Heart left ventricle (tissue), 13 donors: ENCODE data around the gene IFITM2.

Experiments
- POLR2A ChIP-seq, 2 donors: fragments of 450-650 bp; IDR thresholded peaks; one replicate each; pipeline ENCODE4 v1.6.1; 2017; ENCODE audit warnings: antibody characterized with exemption in 2 of 2, mild to moderate bottlenecking in 2 of 2, moderate library complexity in 2 of 2
- TF ChIP-seq, protein P1 (sequence below), 12 donors: fragments of 200-600 bp; sonication (generic) in 4 of 12; IDR thresholded peaks; one replicate each; pipeline versions ENCODE4 v1.5.0 to v1.8.0; 2018 to 2022; ENCODE audit warnings: antibody characterized with exemption in 12 of 12, mild to moderate bottlenecking in 5 of 12
- donor health status: ischemic (EF 13 %, LVEDD 7.1; RV severe dilation, severe dysfunction).
- donor health status: DM: no; HTN: yes; CAD: no.
- donor health status: DM: no; HTN: no; CAD: no.
- donor health status: ischemic (EF 25% LVEDD 6.9; RV normal size, moderate dysfunction).
- donor health status: ischemic (EF 25% LVEDD 5.7; RV mildly dilated, moderate dysfunction).
- donor health status: ischemic (EF 35%, LVEDD 5.7; RV mildly dilated, moderate dysfunction).
- donor health status: nonischemic (EF 11% LVEDD 7.7; RV severe dilation, severe dysfunction).
- donor health status: DM: yes; HTN: yes; CAD: no.
- donor health status: PGD.
- donor health status: ischemic (EF 29% LVEDD 5.4; RV normal size, mild dysfunction).
- donor health status: nonischemic (EF 23%, LVEDD 6.1; RV moderate dilation, normal function).

DNA sequence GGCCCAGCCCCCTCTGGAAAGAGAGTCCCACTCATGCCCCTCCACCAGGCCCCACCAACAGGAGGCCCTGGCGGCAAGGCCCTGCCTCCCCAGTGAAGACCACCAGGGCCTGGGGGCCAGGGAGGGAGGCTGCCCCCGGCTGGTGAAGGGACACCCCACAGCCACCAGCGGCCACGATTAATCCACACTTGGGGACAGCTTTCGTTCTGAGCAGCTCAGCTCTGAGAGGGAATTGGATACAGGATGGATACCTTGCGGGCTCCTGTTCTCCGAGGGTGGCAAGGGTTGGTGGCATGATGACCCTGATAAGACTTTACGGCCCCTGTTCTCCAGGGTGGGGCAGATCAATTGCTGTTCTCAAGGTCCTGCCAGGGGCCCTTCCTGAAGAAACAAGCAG is 36.3 kb upstream of the IFITM2 start:
- TF ChIP-seq, protein P1, sequence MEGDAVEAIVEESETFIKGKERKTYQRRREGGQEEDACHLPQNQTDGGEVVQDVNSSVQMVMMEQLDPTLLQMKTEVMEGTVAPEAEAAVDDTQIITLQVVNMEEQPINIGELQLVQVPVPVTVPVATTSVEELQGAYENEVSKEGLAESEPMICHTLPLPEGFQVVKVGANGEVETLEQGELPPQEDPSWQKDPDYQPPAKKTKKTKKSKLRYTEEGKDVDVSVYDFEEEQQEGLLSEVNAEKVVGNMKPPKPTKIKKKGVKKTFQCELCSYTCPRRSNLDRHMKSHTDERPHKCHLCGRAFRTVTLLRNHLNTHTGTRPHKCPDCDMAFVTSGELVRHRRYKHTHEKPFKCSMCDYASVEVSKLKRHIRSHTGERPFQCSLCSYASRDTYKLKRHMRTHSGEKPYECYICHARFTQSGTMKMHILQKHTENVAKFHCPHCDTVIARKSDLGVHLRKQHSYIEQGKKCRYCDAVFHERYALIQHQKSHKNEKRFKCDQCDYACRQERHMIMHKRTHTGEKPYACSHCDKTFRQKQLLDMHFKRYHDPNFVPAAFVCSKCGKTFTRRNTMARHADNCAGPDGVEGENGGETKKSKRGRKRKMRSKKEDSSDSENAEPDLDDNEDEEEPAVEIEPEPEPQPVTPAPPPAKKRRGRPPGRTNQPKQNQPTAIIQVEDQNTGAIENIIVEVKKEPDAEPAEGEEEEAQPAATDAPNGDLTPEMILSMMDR (IDR thresholded peaks at IDR 0.05), result no peak
- no peak for TF ChIP-seq POLR2A (IDR thresholded peaks at IDR 0.05)
